Suprapubic skin (tissue), 4 donors: ENCODE data around the gene PPP2R2B. TPM values are rescaled to one million over a fixed set of nuclear protein-coding genes. Genes with fewer than 3 reads are reported as not detected.
A peak's percentile ranks its signal among the peaks of the same experiment; 100 is the strongest.

Source experiments
- DNase-seq, 2 donors: peaks; one replicate each; pipeline ENCODE4 v3.0.0-alpha.2; 2019; ENCODE audit warnings: low spot score in 2 of 2
- H3K27ac ChIP-seq: fragments of 200-600 bp; sonication (generic); one replicate; pipeline ENCODE4 v1.5.1; 2019
- H3K27me3 ChIP-seq: fragments of 200-600 bp; sonication (generic); one replicate; pipeline ENCODE4 v1.5.1; 2019
- H3K36me3 ChIP-seq: fragments of 200-600 bp; sonication (generic); one replicate; pipeline ENCODE4 v1.5.1; 2019
- H3K4me1 ChIP-seq: fragments of 200-600 bp; sonication (generic); one replicate; pipeline ENCODE4 v1.5.1; 2019
- H3K4me3 ChIP-seq: fragments of 200-600 bp; sonication (generic); one replicate; pipeline ENCODE4 v1.5.1; 2019; ENCODE audit warnings: mild to moderate bottlenecking
- H3K9me3 ChIP-seq: fragments of 200-600 bp; sonication (generic); one replicate; pipeline ENCODE4 v1.5.1; 2019
- CTCF ChIP-seq, 2 donors: fragments of 200-600 bp in 1 of 2; fragments of 450-650 bp in 1 of 2; sonication (generic) in 1 of 2; IDR thresholded peaks; one replicate each; pipeline ENCODE4 v1.5.1; 2016 to 2019; ENCODE audit warnings: antibody characterized with exemption in 2 of 2, mild to moderate bottlenecking in 1 of 2, moderate library complexity in 1 of 2
- EP300 ChIP-seq: sonication (generic); formaldehyde crosslinking; IDR thresholded peaks from one replicate; pipeline ENCODE4 v1.6.1; 2017; ENCODE audit warnings: antibody characterized with exemption
- POLR2A ChIP-seq, 2 donors: fragments of 450-650 bp; IDR thresholded peaks; one replicate each; pipeline ENCODE4 v1.6.1; 2017; ENCODE audit warnings: antibody characterized with exemption in 2 of 2, mild to moderate bottlenecking in 2 of 2, moderate library complexity in 2 of 2
- POLR2AphosphoS5 ChIP-seq, 3 donors: sonication (generic); formaldehyde crosslinking; IDR thresholded peaks; one replicate each; pipeline ENCODE4 v1.6.1; 2017; ENCODE audit warnings: antibody characterized with exemption in 3 of 3
- WGBS: methylation state at CpG from one replicate; pipeline ENCODE4 v1.1.5; 2018; 5-methylcytosine and 5-hydroxymethylcytosine counted together
- total RNA-seq, 4 donors: library from RNA; depleted of rRNA; stranded (reverse); fragments of >200 nt; gene quantifications; one replicate each; pipeline ENCODE4 v1.1.0, GENCODE V29; 2016

Gene PPP2R2B
- total RNA-seq, 4 donors from 2014 or later = 1.2 to 6.4 (median 3.8) TPM

DNA sequence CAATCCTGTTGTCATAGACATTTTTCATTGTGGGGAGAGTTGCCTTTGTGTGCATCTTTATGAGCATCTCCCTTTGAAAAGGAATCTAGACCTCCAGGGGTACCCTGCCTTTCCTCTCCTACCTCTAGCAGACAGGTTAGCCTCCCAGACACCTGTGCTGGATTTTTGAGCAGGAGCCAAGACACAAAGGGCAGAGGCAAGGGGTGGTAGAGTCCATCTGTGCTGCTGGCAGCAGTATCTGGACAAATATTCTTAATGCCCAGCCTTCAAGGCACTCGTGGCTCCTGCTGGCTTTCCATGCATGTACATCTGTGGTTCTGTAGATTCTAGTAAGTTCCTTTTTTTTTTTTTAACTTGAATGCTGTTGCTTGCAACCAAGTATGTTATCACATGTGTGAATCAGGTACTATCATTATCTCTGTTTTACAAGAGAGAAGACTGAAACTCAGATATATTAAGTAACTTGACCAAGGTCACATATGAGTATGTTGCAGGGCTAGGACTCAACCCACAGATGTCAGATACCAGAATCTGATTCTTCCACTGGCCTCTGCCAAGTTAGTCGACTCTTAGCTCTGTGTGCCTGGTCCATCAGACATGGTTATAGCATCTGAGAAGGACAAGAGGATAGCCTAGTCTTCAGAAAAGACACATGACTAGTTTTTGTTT lies 329.6 kb downstream of the PPP2R2B start:
- H3K27me3 ChIP-seq = no peaks in the 10 kb centered on the region
- DNase-seq = no peak
- H3K4me1 ChIP-seq = no peaks in the 10 kb centered on the region
- no peak for TF ChIP-seq EP300
- no peak for TF ChIP-seq POLR2A (IDR thresholded peaks at IDR 0.05)
- no peak for TF ChIP-seq POLR2AphosphoS5 (IDR thresholded peaks at IDR 0.05)
- no peak for TF ChIP-seq CTCF (IDR thresholded peaks at IDR 0.05)
- H3K9me3 ChIP-seq = no peaks in the 10 kb centered on the region
- no peak overlapping the region for H3K4me3 ChIP-seq
- no peaks in the 10 kb centered on the region for H3K36me3 ChIP-seq
- WGBS = 52% methylated on average over 2 of the region's 2 CpGs
- no peak overlapping the region for H3K27ac ChIP-seq

DNA sequence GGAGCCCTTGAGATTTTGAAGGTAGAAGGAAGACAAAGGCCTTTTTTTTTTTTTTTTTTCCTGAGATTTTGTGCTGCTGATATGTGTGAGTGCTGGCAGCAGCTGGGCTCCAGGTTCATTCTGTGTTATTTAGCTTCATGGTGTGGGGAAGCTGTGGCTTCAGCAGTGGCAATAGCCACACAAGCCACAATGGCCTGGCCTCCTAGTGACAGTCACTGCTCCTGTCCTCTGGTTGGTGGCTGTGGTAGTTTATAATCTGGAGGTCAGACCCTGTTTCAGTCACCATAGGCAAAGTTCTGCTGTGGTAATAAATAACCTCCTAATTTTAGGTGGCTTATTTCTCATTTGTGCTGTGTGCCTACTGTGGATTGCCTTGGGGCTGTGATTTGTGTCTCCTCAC lies 334.3 kb downstream of the PPP2R2B start:
- TF ChIP-seq EP300 (no peak), POLR2AphosphoS5 (IDR thresholded peaks at IDR 0.05) (no peak), CTCF (IDR thresholded peaks at IDR 0.05) (no peak), POLR2A (IDR thresholded peaks at IDR 0.05) (no peak)
- Histone ChIP-seq H3K36me3 (no peaks in the 10 kb centered on the region), H3K9me3 (no peaks in the 10 kb centered on the region), H3K4me1 (peaks cover 8% of the 10 kb centered on the region), H3K4me3 (no peak overlapping the region), H3K27me3 (no peaks in the 10 kb centered on the region), H3K27ac (no peak overlapping the region)
- DNase-seq = no peak

DNA sequence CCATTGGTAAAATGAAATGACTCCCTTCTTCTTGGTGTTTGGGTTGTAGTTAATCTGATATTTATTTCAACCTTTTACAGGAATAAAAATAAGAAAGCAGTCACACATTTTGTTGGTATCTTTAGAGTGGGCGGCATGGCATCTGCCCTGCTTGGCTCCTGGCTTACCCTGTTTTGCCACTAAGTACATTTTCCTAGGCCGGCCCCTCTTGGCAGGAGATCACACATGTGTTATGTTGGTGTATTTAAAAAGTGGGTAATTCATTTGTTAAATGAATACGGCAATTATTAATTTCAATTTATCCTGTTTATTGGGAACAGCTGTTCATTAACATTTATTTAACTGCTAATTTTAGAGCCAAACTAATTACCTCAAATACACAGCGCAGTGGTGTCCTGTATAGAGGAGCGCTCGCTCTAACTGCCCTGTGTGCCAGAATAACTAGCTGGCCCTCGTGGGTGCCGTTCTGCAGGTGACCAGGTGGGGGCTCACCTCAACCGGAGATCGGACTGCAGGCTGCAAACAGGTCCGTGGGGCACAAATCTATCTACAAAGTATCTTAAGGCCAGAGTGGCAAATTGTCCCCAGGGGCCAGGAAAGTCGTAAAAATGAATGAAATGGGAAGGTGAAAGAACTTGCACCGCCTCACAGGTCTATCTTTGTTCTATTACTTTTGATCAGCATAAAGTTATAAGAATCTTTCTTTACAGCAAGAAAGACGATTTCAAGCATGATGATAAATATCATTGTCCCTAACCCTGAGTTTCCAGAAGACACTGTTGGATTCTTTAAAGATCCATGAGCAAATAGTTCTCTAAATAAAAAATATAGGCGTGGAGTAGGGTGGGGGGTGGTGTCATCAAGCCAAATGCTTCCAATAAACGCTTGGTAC lies 336.4 kb downstream of the PPP2R2B start:
- H3K36me3 ChIP-seq = no peaks in the 10 kb centered on the region
- H3K27ac ChIP-seq = no peak overlapping the region
- peak in 1 of 2 donors; percentile 70 for DNase-seq
- TF ChIP-seq CTCF (IDR thresholded peaks at IDR 0.05) (peak; percentile 60 to 76), POLR2A (IDR thresholded peaks at IDR 0.05) (no peak)
- H3K4me3 ChIP-seq = no peak overlapping the region
- H3K27me3 ChIP-seq = no peaks in the 10 kb centered on the region
- 20% methylated on average over 16 of the region's 16 CpGs for WGBS
- peaks cover 8% of the 10 kb centered on the region for H3K4me1 ChIP-seq
- H3K9me3 ChIP-seq = no peaks in the 10 kb centered on the region

DNA sequence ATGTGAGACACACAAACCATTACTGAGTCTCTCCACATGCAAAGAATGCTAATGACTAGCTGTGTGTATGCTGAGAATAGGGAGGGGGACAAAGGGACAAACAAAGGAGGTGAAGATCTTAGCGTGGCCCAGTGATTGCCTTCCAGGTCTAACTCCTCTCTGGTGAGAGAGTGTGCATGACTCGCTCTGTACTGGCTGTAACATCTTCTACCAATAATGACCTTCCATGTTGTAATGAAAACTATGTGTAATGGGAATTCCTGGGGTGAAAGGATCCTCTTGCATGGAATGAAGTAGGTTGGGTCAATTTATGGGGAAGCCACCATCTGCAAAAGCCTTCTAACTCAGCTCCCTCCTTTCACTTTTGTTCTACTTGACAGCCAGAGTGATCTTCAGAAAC lies 338.1 kb downstream of the PPP2R2B start:
- 69% methylated on average over 2 of the region's 2 CpGs for WGBS
- Histone ChIP-seq H3K27me3 (no peaks in the 10 kb centered on the region), H3K4me1 (peaks cover 8% of the 10 kb centered on the region), H3K36me3 (no peaks in the 10 kb centered on the region), H3K4me3 (no peak overlapping the region), H3K9me3 (no peaks in the 10 kb centered on the region), H3K27ac (no peak overlapping the region)
- TF ChIP-seq CTCF (IDR thresholded peaks at IDR 0.05) (no peak), EP300 (no peak), POLR2AphosphoS5 (IDR thresholded peaks at IDR 0.05) (no peak), POLR2A (IDR thresholded peaks at IDR 0.05) (no peak)
- no peak for DNase-seq

- Histone ChIP-seq H3K4me1 (peaks cover 8% of the 10 kb centered on the region), H3K27ac (no peak overlapping the region), H3K9me3 (no peaks in the 10 kb centered on the region), H3K36me3 (no peaks in the 10 kb centered on the region), H3K4me3 (no peak overlapping the region), H3K27me3 (no peaks in the 10 kb centered on the region)
- WGBS = 96% methylated on average over 4 of the region's 4 CpGs
- no peak for DNase-seq
- no peak for TF ChIP-seq EP300
- no peak for TF ChIP-seq CTCF (IDR thresholded peaks at IDR 0.05)
- TF ChIP-seq POLR2AphosphoS5 (IDR thresholded peaks at IDR 0.05) = no peak
- TF ChIP-seq POLR2A (IDR thresholded peaks at IDR 0.05) = no peak
These were observed 338.6 kb downstream of the PPP2R2B start for GRCh38 chr5:146539973-146540372.
